H1 (cell line): ENCODE measurements around the gene NFASC. TPM values are rescaled to one million over a fixed set of nuclear protein-coding genes. Genes with fewer than 3 reads are reported as not detected.

Experiments used
- CTCF ChIA-PET: fragments of 300-600 bp; sonication (Branson Sonifier 250); formaldehyde crosslinking; loops from one replicate; lab custom pipeline; 2021; ENCODE audit not compliant: partially characterized antibody; lab: Charles Lee
- POLR2A ChIA-PET: fragments of 300-600 bp; sonication (Branson Sonifier 250); formaldehyde crosslinking; loops from one replicate; lab custom pipeline; 2021; ENCODE audit warnings: inconsistent platforms; ENCODE audit not compliant: partially characterized antibody; lab: Charles Lee
- DNase-seq, 2 experiments: peaks; one replicate each; pipeline versions ENCODE4 v3.0.0 to v3.0.0-alpha.2; 2010 to 2022; ENCODE audit warnings: low spot score in 2 of 2, low read depth in 1 of 2, mixed read lengths in 1 of 2
- FAIRE-seq: peaks from 2 replicates; lab custom pipeline; 2011; peaks lifted over from hg19 to GRCh38; lab: Jason Lieb, UNC
- H2AFZ ChIP-seq: 2 replicates; pipeline ENCODE4 v1.8.1; 2012; ENCODE audit warnings: low read length, inconsistent platforms
- H2AK5ac ChIP-seq: 2 replicates; pipeline ENCODE4 v1.6.1; 2013; ENCODE audit warnings: low read depth, low read length
- H2BK120ac ChIP-seq: replicated peaks from 2 replicates; pipeline ENCODE3; 2013; ENCODE audit warnings: low read depth, low read length, inconsistent platforms
- H2BK12ac ChIP-seq: 2 replicates; pipeline ENCODE4 v1.6.1; 2013; ENCODE audit warnings: low read depth, low read length
- H2BK15ac ChIP-seq: 2 replicates; pipeline ENCODE4 v1.6.1; 2013; ENCODE audit warnings: low read length
- H2BK20ac ChIP-seq: 2 replicates; pipeline ENCODE4 v1.6.1; 2013; ENCODE audit warnings: low read length
- H2BK5ac ChIP-seq: 2 replicates; pipeline ENCODE4 v1.6.1; 2013; ENCODE audit warnings: low read depth, low read length
- H3K14ac ChIP-seq: 2 replicates; pipeline ENCODE4 v1.6.1; 2013; ENCODE audit warnings: inconsistent platforms; ENCODE audit not compliant: insufficient read length
- H3K18ac ChIP-seq: 2 replicates; pipeline ENCODE4 v1.6.1; 2013; ENCODE audit warnings: low read length; ENCODE audit errors: extremely low read depth
- H3K23ac ChIP-seq: 2 replicates; pipeline ENCODE4 v1.6.1; 2013; ENCODE audit warnings: inconsistent platforms; ENCODE audit not compliant: insufficient read length
- H3K23me2 ChIP-seq: 2 replicates; pipeline ENCODE4 v1.6.1; 2013; ENCODE audit warnings: low read depth, low read length
- H3K27ac ChIP-seq: 2 replicates; pipeline ENCODE4 v1.6.1; 2011; ENCODE audit warnings: low read depth, low read length, inconsistent platforms
- H3K27me3 ChIP-seq, 4 experiments: replicated peaks in 1 of 4; 1 replicate in 1 of 4; 2 replicates in 3 of 4; pipeline versions ENCODE4 v1.6.1 to v1.8.1; 2011 to 2013; ENCODE audit warnings: low read length in 3 of 4, mild to moderate bottlenecking in 3 of 4, inconsistent platforms in 2 of 4, mixed read lengths in 2 of 4, moderate library complexity in 1 of 4; ENCODE audit not compliant: control insufficient read depth in 3 of 4, insufficient read depth in 3 of 4; ENCODE audit errors: extremely low read depth in 1 of 4
- H3K36me3 ChIP-seq, 4 experiments: 2 replicates each; pipeline versions ENCODE4 v1.6.1 to v1.8.1; 2011 to 2013; ENCODE audit warnings: mild to moderate bottlenecking in 4 of 4, low read length in 3 of 4, moderate library complexity in 2 of 4, control low read depth in 1 of 4, inconsistent platforms in 1 of 4; ENCODE audit not compliant: insufficient read depth in 4 of 4, control insufficient read depth in 2 of 4
- H3K4ac ChIP-seq: replicated peaks from 2 replicates; pipeline ENCODE3; 2013; ENCODE audit warnings: low read length, low read depth, mixed read lengths, inconsistent platforms; ENCODE audit not compliant: insufficient read length
- H3K4me1 ChIP-seq, 4 experiments: replicated peaks in 1 of 4; 1 replicate in 1 of 4; 2 replicates in 3 of 4; pipeline versions ENCODE4 v1.6.1 to v1.8.1; 2011 to 2013; ENCODE audit warnings: low read length in 3 of 4, inconsistent platforms in 2 of 4, mixed read lengths in 1 of 4; ENCODE audit not compliant: insufficient read depth in 4 of 4, control insufficient read depth in 3 of 4
- H3K4me2 ChIP-seq, 2 experiments: 2 replicates each; pipeline versions ENCODE4 v1.6.1 to v1.8.1; 2011 to 2013; ENCODE audit warnings: low read depth in 2 of 2, low read length in 2 of 2, control low read depth in 1 of 2, inconsistent platforms in 1 of 2, mild to moderate bottlenecking in 1 of 2; ENCODE audit not compliant: insufficient read depth in 1 of 2
- H3K4me3 ChIP-seq, 4 experiments: fragments of 200-600, 300-600 bp in 1 of 4; sonication (generic), shearing (Covaris generic), sonication (Bioruptor Twin) in 1 of 4; 2 replicates each; pipeline versions ENCODE4 v1.5.1 to v1.8.1; 2011 to 2016; ENCODE audit warnings: low read length in 4 of 4, low read depth in 3 of 4, control low read depth in 2 of 4, inconsistent platforms in 2 of 4, mild to moderate bottlenecking in 2 of 4, mixed read lengths in 1 of 4, moderate library complexity in 1 of 4; ENCODE audit not compliant: insufficient read depth in 2 of 4; ENCODE audit errors: extremely low read depth in 1 of 4
- H3K56ac ChIP-seq: replicated peaks from 2 replicates; pipeline ENCODE3; 2013; ENCODE audit warnings: low read depth, mild to moderate bottlenecking, mixed read lengths, low read length, inconsistent platforms; ENCODE audit not compliant: insufficient read length
- H3K79me1 ChIP-seq: 2 replicates; pipeline ENCODE4 v1.6.1; 2013; ENCODE audit warnings: low read depth, low read length, control low read depth
- H3K79me2 ChIP-seq, 2 experiments: 2 replicates each; pipeline versions ENCODE4 v1.6.1 to v1.8.1; 2012 to 2013; ENCODE audit warnings: low read length in 2 of 2, mild to moderate bottlenecking in 2 of 2, inconsistent platforms in 1 of 2; ENCODE audit not compliant: insufficient read depth in 2 of 2, control insufficient read depth in 1 of 2
- H3K9ac ChIP-seq, 4 experiments: replicated peaks in 1 of 4; 1 replicate in 1 of 4; 2 replicates in 3 of 4; pipeline versions ENCODE4 v1.6.1 to v1.8.1; 2011 to 2013; ENCODE audit warnings: low read depth in 3 of 4, low read length in 3 of 4, control low read depth in 2 of 4, mild to moderate bottlenecking in 2 of 4, moderate library complexity in 2 of 4, inconsistent platforms in 1 of 4; ENCODE audit errors: extremely low read depth in 1 of 4
- H3K9me3 ChIP-seq, 2 experiments: 2 replicates each; pipeline versions ENCODE4 v1.6.1 to v1.8.1; 2012 to 2013; ENCODE audit warnings: mild to moderate bottlenecking in 2 of 2, moderate library complexity in 2 of 2, control low read depth in 1 of 2, inconsistent platforms in 1 of 2, low read depth in 1 of 2, low read length in 1 of 2, mixed read lengths in 1 of 2; ENCODE audit not compliant: insufficient read depth in 2 of 2
- H4K20me1 ChIP-seq, 2 experiments: replicated peaks in 1 of 2; 2 replicates each; pipeline versions ENCODE3 to v1.8.1; 2011 to 2013; ENCODE audit warnings: inconsistent platforms in 2 of 2, low read length in 2 of 2, mild to moderate bottlenecking in 1 of 2; ENCODE audit not compliant: insufficient read depth in 2 of 2, control insufficient read depth in 1 of 2
- H4K5ac ChIP-seq: 2 replicates; pipeline ENCODE4 v1.6.1; 2013; ENCODE audit warnings: low read length, low read depth, mixed read lengths, inconsistent platforms; ENCODE audit not compliant: insufficient read length
- H4K8ac ChIP-seq: 2 replicates; pipeline ENCODE4 v1.8.0; 2013; ENCODE audit warnings: mild to moderate bottlenecking, moderate library complexity, low read length, inconsistent platforms; ENCODE audit not compliant: insufficient read depth; ENCODE audit errors: extremely low read depth
- H4K91ac ChIP-seq: replicated peaks from 2 replicates; pipeline ENCODE3; 2013; ENCODE audit warnings: low read length, mixed read lengths, inconsistent platforms; ENCODE audit not compliant: insufficient read length
- WGBS, 2 experiments: shearing (Covaris generic) in 1 of 2; methylation state at CpG; one replicate each; pipeline versions ENCODE4 v1.1.6 to v1.1.7; 2013 to 2015; ENCODE audit warnings: low lambda C conversion rate in 2 of 2, mixed read lengths in 2 of 2, inconsistent platforms in 1 of 2, low coverage in 1 of 2, missing lambda C conversion rate in 1 of 2; ENCODE audit not compliant: insufficient replicate concordance in 2 of 2, insufficient coverage in 1 of 2, insufficient read length in 1 of 2; ENCODE audit errors: extremely low coverage in 1 of 2, missing lambda C conversion rate in 1 of 2; 5-methylcytosine and 5-hydroxymethylcytosine counted together
- polyA plus RNA-seq, 7 experiments: library from polyadenylated mRNA; depleted of rRNA in 3 of 7; stranded (reverse) in 5 of 7; unstranded in 2 of 7; fragments of >200 nt in 5 of 7; fragments of 200-250 nt in 2 of 7; gene quantifications; 1 replicate in 5 of 7; 2 replicates in 1 of 7; 4 replicates in 1 of 7; pipeline versions ENCODE4 v1.2.1 to v1.2.3, GENCODE V29; 2011 to 2013; ENCODE audit warnings: missing spikeins in 2 of 7, mixed read lengths in 2 of 7
- total RNA-seq: library from RNA; stranded (reverse); fragmentation: NEBNext Ultra II Directional; extraction: Animal tissue kit (Norgen Biotek cat#: 25700); gene quantifications from 2 replicates; pipeline ENCODE4 v1.2.1, GENCODE V29; 2021

NFASC gene
- total and polyA plus RNA-seq, 2 of the 8 experiments (the other 6 are each of a cell fraction or from before 2014, with no cell fraction given): 5.0 to 15.2 TPM

DNA sequence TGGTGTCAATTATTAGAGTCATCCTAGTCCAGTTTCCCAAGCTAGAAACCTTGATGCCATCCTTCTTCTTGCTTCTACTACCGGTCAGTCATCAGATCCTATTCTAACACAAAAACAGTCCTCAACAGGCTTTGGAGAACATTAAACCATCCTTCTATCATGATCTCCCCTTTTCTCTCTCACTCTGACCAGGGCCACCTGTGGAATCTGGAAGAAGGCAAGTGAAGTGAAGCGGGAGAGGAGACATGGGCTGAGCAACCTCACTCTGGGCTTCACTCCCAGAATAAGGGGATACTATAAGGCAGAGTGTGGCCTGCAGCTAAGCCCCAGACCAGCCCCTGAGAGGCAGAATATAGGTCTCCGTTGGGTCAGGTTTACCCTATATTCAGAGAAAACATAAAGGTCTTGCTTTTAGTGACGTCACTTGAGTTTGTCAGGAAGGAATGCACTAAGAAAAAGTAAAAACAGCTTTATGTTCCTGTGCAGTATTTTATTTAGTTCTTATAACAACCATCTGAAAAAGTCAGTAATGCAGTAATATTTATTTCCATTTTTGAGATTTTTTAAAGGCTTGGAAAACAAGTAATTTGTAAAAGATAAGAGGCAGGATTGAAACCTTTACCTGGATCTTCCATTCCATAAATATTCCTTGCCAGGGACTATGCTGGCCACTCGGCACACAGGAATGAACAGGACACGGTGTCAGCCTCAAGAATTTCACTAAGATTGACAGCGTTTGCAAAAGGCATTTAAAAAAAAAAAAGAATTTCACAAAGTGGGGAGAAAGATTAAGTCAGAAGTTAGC lies 61.3 kb downstream of the NFASC start:
- Histone ChIP-seq H4K5ac (no peak overlapping the region), H3K14ac (no peak overlapping the region), H3K27ac (no peak overlapping the region), H3K4ac (no peak overlapping the region), H4K20me1 (no peaks in the 10 kb centered on the region), H2AK5ac (no peak overlapping the region), H2BK12ac (no peak overlapping the region), H2BK15ac (no peak overlapping the region), H3K23me2 (peaks cover 2% of the 10 kb centered on the region; the same call in 1 of the 2 replicates), H2BK20ac (no peak overlapping the region), H3K79me2 (no peaks in the 10 kb centered on the region), H3K4me3 (no peak overlapping the region), H3K36me3 (no peaks in the 10 kb centered on the region), H3K23ac (no peak overlapping the region), H2BK5ac (no peak overlapping the region), H3K9ac (no peak overlapping the region), H3K56ac (no peak overlapping the region), H3K27me3 (no peaks in the 10 kb centered on the region), H3K79me1 (no peaks in the 10 kb centered on the region), H2BK120ac (no peak overlapping the region), H3K9me3 (no peaks in the 10 kb centered on the region), H3K18ac (no peak overlapping the region), H4K8ac (no peak overlapping the region), H3K4me2 (no peak overlapping the region), H4K91ac (no peak overlapping the region), H3K4me1 (peaks cover 12 to 22% (median 19%) of the 10 kb centered on the region in 4 experiments), H2AFZ (no peak overlapping the region)
- no peak for FAIRE-seq
- POLR2A ChIA-PET: no interaction called here
- CTCF ChIA-PET: interaction anchor here (0.6 to 5.4 kb wide), 5 partner anchors 8 to 124 kb away, joined by 3 to 59 read pairs (median 5); no protein-coding TSS in a partner anchor
- no peak for DNase-seq
- 91% methylated on average over 7 of the region's 7 CpGs; no CpG with 5 or more reads in 1 of the 2 experiments for WGBS, 2 experiments
